ENCODE data around the gene SMPDL3A. TPM values are rescaled to one million over a fixed set of nuclear protein-coding genes. Genes with fewer than 3 reads are reported as not detected.

SMPDL3A gene
- total and polyA plus RNA-seq, 2 of the 13 experiments (the other 11 are each of a cell fraction or from before 2014, with no cell fraction given), result 7.8 to 17.3 TPM

GRCh38 chr6:122789182-122790027 is at the start of gene SMPDL3A (continued):
- TF ChIP-seq FUBP1 (CRISPR knock-in tag; IDR thresholded peaks at IDR 0.05; ENCODE audit: borderline replicate concordance), result no peak
- peak; percentile 86 for TF ChIP-seq ZNF230 (CRISPR knock-in tag; IDR thresholded peaks at IDR 0.05)
- TF ChIP-seq ZIK1 (CRISPR knock-in tag; IDR thresholded peaks at IDR 0.05; ENCODE audit: borderline replicate concordance, low read depth), result peak; percentile 98
- peak; percentile 88; the same call in 1 of the 2 replicates for TF ChIP-seq ZNF670 (CRISPR knock-in tag; IDR thresholded peaks at IDR 0.05; ENCODE audit: borderline replicate concordance)
- TF ChIP-seq RCOR2 (CRISPR knock-in tag; IDR thresholded peaks at IDR 0.05), result 0 out of 2 replicates have a peak, but pooled peaks have one; percentile 31
- TF ChIP-seq DR1 (CRISPR knock-in tag; IDR thresholded peaks at IDR 0.05), result no peak; the same call in 1 of the 2 replicates
- peak; percentile 36; the same call in 1 of the 2 replicates for TF ChIP-seq NFYB (CRISPR knock-in tag; IDR thresholded peaks at IDR 0.05)
- TF ChIP-seq, protein P1, sequence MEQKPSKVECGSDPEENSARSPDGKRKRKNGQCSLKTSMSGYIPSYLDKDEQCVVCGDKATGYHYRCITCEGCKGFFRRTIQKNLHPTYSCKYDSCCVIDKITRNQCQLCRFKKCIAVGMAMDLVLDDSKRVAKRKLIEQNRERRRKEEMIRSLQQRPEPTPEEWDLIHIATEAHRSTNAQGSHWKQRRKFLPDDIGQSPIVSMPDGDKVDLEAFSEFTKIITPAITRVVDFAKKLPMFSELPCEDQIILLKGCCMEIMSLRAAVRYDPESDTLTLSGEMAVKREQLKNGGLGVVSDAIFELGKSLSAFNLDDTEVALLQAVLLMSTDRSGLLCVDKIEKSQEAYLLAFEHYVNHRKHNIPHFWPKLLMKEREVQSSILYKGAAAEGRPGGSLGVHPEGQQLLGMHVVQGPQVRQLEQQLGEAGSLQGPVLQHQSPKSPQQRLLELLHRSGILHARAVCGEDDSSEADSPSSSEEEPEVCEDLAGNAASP (CRISPR knock-in tag; IDR thresholded peaks at IDR 0.05; ENCODE audit: borderline replicate concordance), result peak; percentile 78
- TF ChIP-seq ZNF121 (CRISPR knock-in tag; IDR thresholded peaks at IDR 0.05), result peak; percentile 82
- TF ChIP-seq FOXP1 (IDR thresholded peaks at IDR 0.05), result 0 out of 2 replicates have a peak, but pooled peaks have one; percentile 31
- TF ChIP-seq FOXP1 (CRISPR knock-in tag; IDR thresholded peaks at IDR 0.05), result peak; percentile 88
- no peak for TF ChIP-seq ZFYVE20 (CRISPR knock-in tag; IDR thresholded peaks at IDR 0.05; ENCODE audit: borderline replicate concordance, low read depth)
- TF ChIP-seq PPARG (CRISPR knock-in tag; conservative IDR thresholded peaks at IDR 0.05), result 0 out of 2 replicates have a peak, but pooled peaks have one; percentile 9
- TF ChIP-seq, protein P2, sequence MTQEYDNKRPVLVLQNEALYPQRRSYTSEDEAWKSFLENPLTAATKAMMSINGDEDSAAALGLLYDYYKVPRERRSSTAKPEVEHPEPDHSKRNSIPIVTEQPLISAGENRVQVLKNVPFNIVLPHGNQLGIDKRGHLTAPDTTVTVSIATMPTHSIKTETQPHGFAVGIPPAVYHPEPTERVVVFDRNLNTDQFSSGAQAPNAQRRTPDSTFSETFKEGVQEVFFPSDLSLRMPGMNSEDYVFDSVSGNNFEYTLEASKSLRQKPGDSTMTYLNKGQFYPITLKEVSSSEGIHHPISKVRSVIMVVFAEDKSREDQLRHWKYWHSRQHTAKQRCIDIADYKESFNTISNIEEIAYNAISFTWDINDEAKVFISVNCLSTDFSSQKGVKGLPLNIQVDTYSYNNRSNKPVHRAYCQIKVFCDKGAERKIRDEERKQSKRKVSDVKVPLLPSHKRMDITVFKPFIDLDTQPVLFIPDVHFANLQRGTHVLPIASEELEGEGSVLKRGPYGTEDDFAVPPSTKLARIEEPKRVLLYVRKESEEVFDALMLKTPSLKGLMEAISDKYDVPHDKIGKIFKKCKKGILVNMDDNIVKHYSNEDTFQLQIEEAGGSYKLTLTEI (CRISPR knock-in tag; conservative IDR thresholded peaks at IDR 0.05), result no peak
- TF ChIP-seq ZXDC (CRISPR knock-in tag; IDR thresholded peaks at IDR 0.05), result 0 out of 2 replicates have a peak, but pooled peaks have one; percentile 9
- TF ChIP-seq ZNF350 (CRISPR knock-in tag; IDR thresholded peaks at IDR 0.05; ENCODE audit: borderline replicate concordance, low read depth), result peak; percentile 99
- TF ChIP-seq, protein P3, sequence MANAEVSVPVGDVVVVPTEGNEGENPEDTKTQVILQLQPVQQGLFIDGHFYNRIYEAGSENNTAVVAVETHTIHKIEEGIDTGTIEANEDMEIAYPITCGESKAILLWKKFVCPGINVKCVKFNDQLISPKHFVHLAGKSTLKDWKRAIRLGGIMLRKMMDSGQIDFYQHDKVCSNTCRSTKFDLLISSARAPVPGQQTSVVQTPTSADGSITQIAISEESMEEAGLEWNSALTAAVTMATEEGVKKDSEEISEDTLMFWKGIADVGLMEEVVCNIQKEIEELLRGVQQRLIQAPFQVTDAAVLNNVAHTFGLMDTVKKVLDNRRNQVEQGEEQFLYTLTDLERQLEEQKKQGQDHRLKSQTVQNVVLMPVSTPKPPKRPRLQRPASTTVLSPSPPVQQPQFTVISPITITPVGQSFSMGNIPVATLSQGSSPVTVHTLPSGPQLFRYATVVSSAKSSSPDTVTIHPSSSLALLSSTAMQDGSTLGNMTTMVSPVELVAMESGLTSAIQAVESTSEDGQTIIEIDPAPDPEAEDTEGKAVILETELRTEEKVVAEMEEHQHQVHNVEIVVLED (CRISPR knock-in tag; IDR thresholded peaks at IDR 0.05; ENCODE audit: borderline replicate concordance), result peak; percentile 87; the same call in 1 of the 2 replicates
- TF ChIP-seq NAIF1 (CRISPR knock-in tag; IDR thresholded peaks at IDR 0.05; ENCODE audit: borderline replicate concordance), result peak; percentile 91; the same call in 1 of the 2 replicates
